Liver (tissue), 9 donors: Measurements from ENCODE around the gene ECT2. TPM values are rescaled to one million over a fixed set of nuclear protein-coding genes. Genes with fewer than 3 reads are reported as not detected.

Experiments
- DNase-seq: peaks from one replicate; pipeline ENCODE4 v3.0.0-alpha.2; 2017; ENCODE audit warnings: low spot score
- H3K27ac ChIP-seq, 2 donors: one replicate each; pipeline ENCODE4 v1.7.0; 2013; ENCODE audit warnings: inconsistent platforms in 2 of 2, low read length in 2 of 2, control low read depth in 1 of 2, low read depth in 1 of 2, mild to moderate bottlenecking in 1 of 2
- H3K27me3 ChIP-seq, 4 donors: one replicate each; pipeline versions ENCODE4 v1.6.1 to v1.7.0; 2013; ENCODE audit warnings: low read length in 3 of 4, inconsistent platforms in 1 of 4, mild to moderate bottlenecking in 1 of 4, moderate library complexity in 1 of 4; ENCODE audit not compliant: control insufficient read depth in 4 of 4, insufficient read depth in 4 of 4
- H3K36me3 ChIP-seq, 4 donors: one replicate each; pipeline versions ENCODE4 v1.6.1 to v1.7.0; 2013; ENCODE audit warnings: low read length in 3 of 4, mild to moderate bottlenecking in 3 of 4, low read depth in 1 of 4, moderate library complexity in 1 of 4; ENCODE audit not compliant: control insufficient read depth in 4 of 4, insufficient read depth in 3 of 4
- H3K4me1 ChIP-seq, 4 donors: one replicate each; pipeline versions ENCODE4 v1.6.1 to v1.7.0; 2013; ENCODE audit warnings: low read length in 3 of 4, mild to moderate bottlenecking in 3 of 4, moderate library complexity in 1 of 4; ENCODE audit not compliant: control insufficient read depth in 4 of 4, insufficient read depth in 4 of 4
- H3K4me3 ChIP-seq, 3 donors: one replicate each; pipeline versions ENCODE4 v1.6.1 to v1.7.0; 2013; ENCODE audit warnings: low read length in 3 of 3, control low read depth in 1 of 3, low read depth in 1 of 3, mild to moderate bottlenecking in 1 of 3
- H3K9ac ChIP-seq, 2 donors: one replicate each; pipeline ENCODE4 v1.7.0; 2013; ENCODE audit warnings: low read length in 2 of 2, mild to moderate bottlenecking in 2 of 2, moderate library complexity in 2 of 2, control low read depth in 1 of 2, low read depth in 1 of 2
- H3K9me3 ChIP-seq, 4 donors: one replicate each; pipeline versions ENCODE4 v1.6.1 to v1.7.0; 2013; ENCODE audit warnings: low read length in 3 of 4; ENCODE audit not compliant: control insufficient read depth in 4 of 4
- CTCF ChIP-seq: fragments of 150-350 bp; IDR thresholded peaks from 2 replicates; pipeline ENCODE4 v1.5.1; 2017; ENCODE audit warnings: improper control_type of control experiment, low read depth, low read length; ENCODE audit not compliant: missing input control
- EGR1 ChIP-seq, 2 donors: IDR thresholded peaks; 2 replicates each; pipeline ENCODE4 v1.6.1; 2016 to 2018; ENCODE audit warnings: antibody characterized with exemption in 2 of 2, low read depth in 2 of 2
- FOXA1 ChIP-seq: IDR thresholded peaks from 2 replicates; pipeline ENCODE4 v1.6.1; 2016; ENCODE audit warnings: antibody characterized with exemption
- FOXA2 ChIP-seq: IDR thresholded peaks from 2 replicates; pipeline ENCODE4 v1.6.1; 2016; ENCODE audit warnings: antibody characterized with exemption
- GABPA ChIP-seq, 2 donors: IDR thresholded peaks in 1 of 2; conservative IDR thresholded peaks in 1 of 2; 2 replicates each; pipeline ENCODE4 v1.6.1; 2016; ENCODE audit warnings: antibody characterized with exemption in 2 of 2, mild to moderate bottlenecking in 1 of 2, moderate library complexity in 1 of 2
- HNF4A ChIP-seq, 2 donors: conservative IDR thresholded peaks; 2 replicates each; pipeline ENCODE4 v1.6.1; 2016; ENCODE audit warnings: antibody characterized with exemption in 2 of 2, mild to moderate bottlenecking in 2 of 2
- JUND ChIP-seq, 2 donors: IDR thresholded peaks; 2 replicates each; pipeline ENCODE4 v1.6.1; 2016; ENCODE audit warnings: antibody characterized with exemption in 2 of 2
- NR2F2 ChIP-seq: IDR thresholded peaks from 2 replicates; pipeline ENCODE4 v1.6.1; 2016; ENCODE audit warnings: antibody characterized with exemption
- RAD21 ChIP-seq, 2 donors: IDR thresholded peaks; 2 replicates each; pipeline ENCODE4 v1.6.1; 2016; ENCODE audit warnings: antibody characterized with exemption in 2 of 2, mild to moderate bottlenecking in 2 of 2
- RXRA ChIP-seq, 2 donors: IDR thresholded peaks; 2 replicates each; pipeline ENCODE4 v1.6.1; 2017 to 2018; ENCODE audit warnings: antibody characterized with exemption in 2 of 2, mild to moderate bottlenecking in 1 of 2
- SP1 ChIP-seq: IDR thresholded peaks from 2 replicates; pipeline ENCODE4 v1.6.1; 2018; ENCODE audit warnings: antibody characterized with exemption, mild to moderate bottlenecking
- TAF1 ChIP-seq: conservative IDR thresholded peaks from 2 replicates; pipeline ENCODE4 v1.6.1; 2016; ENCODE audit warnings: antibody characterized with exemption, mild to moderate bottlenecking
- YY1 ChIP-seq: IDR thresholded peaks from 2 replicates; pipeline ENCODE4 v1.6.1; 2016; ENCODE audit warnings: antibody characterized with exemption, mild to moderate bottlenecking
- ZBTB33 ChIP-seq: IDR thresholded peaks from 2 replicates; pipeline ENCODE4 v1.6.1; 2016; ENCODE audit warnings: antibody characterized with exemption
- WGBS: extraction: QIAGEN DNeasy Blood & Tissue Kit; methylation state at CpG from one replicate; pipeline ENCODE4 v1.1.7; 2013; 5-methylcytosine and 5-hydroxymethylcytosine counted together
- polyA plus RNA-seq, 2 donors: library from polyadenylated mRNA; stranded (reverse) in 1 of 2; unstranded in 1 of 2; fragments of 200-250 nt in 1 of 2; fragments of >200 nt in 1 of 2; fragmentation: Nextera tagmentation in 1 of 2; extraction: Ambion mirVana in 1 of 2; gene quantifications; one replicate each; pipeline versions ENCODE4 v1.2.1 to v1.2.3, GENCODE V29; 2013 to 2015
- total RNA-seq, 2 donors: library from RNA; depleted of rRNA; stranded (reverse); fragments of >200 nt; gene quantifications; one replicate each; pipeline ENCODE4 v1.2.3, GENCODE V29; 2014
- TF ChIP-seq, protein P1 (sequence below): IDR thresholded peaks from 2 replicates; pipeline ENCODE4 v1.6.1; 2016; ENCODE audit warnings: antibody characterized with exemption
- TF ChIP-seq, protein P2 (sequence below): IDR thresholded peaks from 2 replicates; pipeline ENCODE4 v1.6.1; 2016; ENCODE audit warnings: antibody characterized with exemption, mild to moderate bottlenecking
- donor health status: healthy.
- donor health status: healthy.
- donor health status: healthy.
- donor health status: healthy.
- donor health status: healthy.

ECT2 gene
- total and polyA plus RNA-seq, 4 donors: 1.5 to 32.4 (median 2.6) TPM

GRCh38 chr3:172811099-172811498, 60.6 kb downstream of the ECT2 start:
- Histone ChIP-seq H3K9ac (no peak overlapping the region), H3K27ac (no peak overlapping the region), H3K9me3 (no peaks in the 10 kb centered on the region), H3K4me3 (no peak overlapping the region), H3K4me1 (no peaks in the 10 kb centered on the region), H3K36me3 (no peaks in the 10 kb centered on the region), H3K27me3 (no peaks in the 10 kb centered on the region)
- TF ChIP-seq CTCF: no peak
- no peak for TF ChIP-seq HNF4A (conservative IDR thresholded peaks at IDR 0.05)
- no peak for TF ChIP-seq SP1
- no peak for TF ChIP-seq TAF1
- no peak for TF ChIP-seq EGR1 (IDR thresholded peaks at IDR 0.05; ENCODE audit: low read depth in 2 of 2)
- no peak for TF ChIP-seq FOXA2
- no peak for TF ChIP-seq RXRA (IDR thresholded peaks at IDR 0.05)
- DNase-seq: no peak
- WGBS: 73% methylated on average over 4 of the region's 4 CpGs

- TF ChIP-seq HNF4A (conservative IDR thresholded peaks at IDR 0.05) (no peak), ZBTB33 (no peak), RXRA (IDR thresholded peaks at IDR 0.05) (no peak), TAF1 (no peak), FOXA1 (no peak), NR2F2 (no peak), JUND (IDR thresholded peaks at IDR 0.05) (no peak), CTCF (no peak), GABPA (IDR thresholded peaks at IDR 0.05 in 1 of 2, conservative IDR thresholded peaks at IDR 0.05 in 1 of 2) (no peak), RAD21 (IDR thresholded peaks at IDR 0.05) (no peak), EGR1 (IDR thresholded peaks at IDR 0.05; ENCODE audit: low read depth in 2 of 2) (no peak), YY1 (no peak), FOXA2 (no peak)
- TF ChIP-seq, protein P1, sequence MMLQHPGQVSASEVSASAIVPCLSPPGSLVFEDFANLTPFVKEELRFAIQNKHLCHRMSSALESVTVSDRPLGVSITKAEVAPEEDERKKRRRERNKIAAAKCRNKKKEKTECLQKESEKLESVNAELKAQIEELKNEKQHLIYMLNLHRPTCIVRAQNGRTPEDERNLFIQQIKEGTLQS: no peak
- TF ChIP-seq, protein P2, sequence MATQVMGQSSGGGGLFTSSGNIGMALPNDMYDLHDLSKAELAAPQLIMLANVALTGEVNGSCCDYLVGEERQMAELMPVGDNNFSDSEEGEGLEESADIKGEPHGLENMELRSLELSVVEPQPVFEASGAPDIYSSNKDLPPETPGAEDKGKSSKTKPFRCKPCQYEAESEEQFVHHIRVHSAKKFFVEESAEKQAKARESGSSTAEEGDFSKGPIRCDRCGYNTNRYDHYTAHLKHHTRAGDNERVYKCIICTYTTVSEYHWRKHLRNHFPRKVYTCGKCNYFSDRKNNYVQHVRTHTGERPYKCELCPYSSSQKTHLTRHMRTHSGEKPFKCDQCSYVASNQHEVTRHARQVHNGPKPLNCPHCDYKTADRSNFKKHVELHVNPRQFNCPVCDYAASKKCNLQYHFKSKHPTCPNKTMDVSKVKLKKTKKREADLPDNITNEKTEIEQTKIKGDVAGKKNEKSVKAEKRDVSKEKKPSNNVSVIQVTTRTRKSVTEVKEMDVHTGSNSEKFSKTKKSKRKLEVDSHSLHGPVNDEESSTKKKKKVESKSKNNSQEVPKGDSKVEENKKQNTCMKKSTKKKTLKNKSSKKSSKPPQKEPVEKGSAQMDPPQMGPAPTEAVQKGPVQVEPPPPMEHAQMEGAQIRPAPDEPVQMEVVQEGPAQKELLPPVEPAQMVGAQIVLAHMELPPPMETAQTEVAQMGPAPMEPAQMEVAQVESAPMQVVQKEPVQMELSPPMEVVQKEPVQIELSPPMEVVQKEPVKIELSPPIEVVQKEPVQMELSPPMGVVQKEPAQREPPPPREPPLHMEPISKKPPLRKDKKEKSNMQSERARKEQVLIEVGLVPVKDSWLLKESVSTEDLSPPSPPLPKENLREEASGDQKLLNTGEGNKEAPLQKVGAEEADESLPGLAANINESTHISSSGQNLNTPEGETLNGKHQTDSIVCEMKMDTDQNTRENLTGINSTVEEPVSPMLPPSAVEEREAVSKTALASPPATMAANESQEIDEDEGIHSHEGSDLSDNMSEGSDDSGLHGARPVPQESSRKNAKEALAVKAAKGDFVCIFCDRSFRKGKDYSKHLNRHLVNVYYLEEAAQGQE: no peak
- 96% methylated on average over 3 of the region's 3 CpGs for WGBS
- H3K9me3 ChIP-seq: no peaks in the 10 kb centered on the region
- no peak for DNase-seq
- H3K27ac ChIP-seq: no peak overlapping the region
- H3K4me1 ChIP-seq: no peaks in the 10 kb centered on the region
- no peak overlapping the region for H3K9ac ChIP-seq
- H3K4me3 ChIP-seq: no peak overlapping the region
- H3K27me3 ChIP-seq: no peaks in the 10 kb centered on the region
- no peaks in the 10 kb centered on the region for H3K36me3 ChIP-seq
Observed at GRCh38 chr3:172813462-172813861, 62.9 kb downstream of the ECT2 start.
